GM18520 (cell line): Measurements from ENCODE around the gene ADCY3.

Experiments used
- ATAC-seq: cut with Tn5 transposase; IDR thresholded peaks from one replicate; pipeline ENCODE4 v1.9.1; 2021; ENCODE audit not compliant: unreplicated experiment

ADCY3 gene

DNA sequence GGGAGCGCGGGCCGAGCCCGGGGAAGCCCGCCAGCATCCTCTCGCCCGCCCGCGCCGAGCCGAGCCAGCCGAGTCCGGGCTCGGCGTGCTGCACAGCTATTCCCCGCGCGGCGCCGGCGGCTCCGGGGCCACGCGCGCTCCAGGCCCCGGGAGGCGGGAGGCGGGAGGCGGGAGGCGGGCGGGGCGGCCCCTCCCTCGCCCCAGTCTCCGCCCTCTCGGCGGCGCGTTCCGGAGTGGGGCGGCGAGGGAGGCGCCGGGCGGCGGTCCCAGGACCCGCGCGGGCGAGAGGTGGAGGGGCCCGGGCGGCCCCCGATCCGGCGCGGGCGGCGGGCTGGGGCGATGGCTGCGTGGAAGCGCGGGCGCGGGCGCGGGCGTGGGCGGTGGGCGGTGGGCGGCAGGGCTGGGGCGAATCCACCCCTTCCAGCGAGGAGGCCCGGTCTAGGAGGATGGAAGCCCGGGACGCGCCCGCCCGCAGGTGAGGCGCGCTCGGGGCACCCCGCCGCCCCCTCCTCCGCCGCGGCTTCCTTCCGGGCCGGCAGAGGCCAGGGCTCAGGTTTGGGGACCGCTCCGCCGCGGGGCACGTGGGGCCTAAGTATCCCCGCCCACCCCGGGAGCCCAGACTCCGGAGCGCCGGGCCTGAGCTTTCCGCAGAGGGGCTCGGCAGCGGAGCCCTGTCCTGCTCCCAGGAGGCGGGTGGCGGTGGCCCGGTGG is at the start of gene ADCY3:
Gene ADCY3 (minus strand): TSS at position 140 of the 711 bp plus-strand sequence. CDS start 1,250 bp downstream, outside the sequence.
- peak; percentile 29 for ATAC-seq

DNA sequence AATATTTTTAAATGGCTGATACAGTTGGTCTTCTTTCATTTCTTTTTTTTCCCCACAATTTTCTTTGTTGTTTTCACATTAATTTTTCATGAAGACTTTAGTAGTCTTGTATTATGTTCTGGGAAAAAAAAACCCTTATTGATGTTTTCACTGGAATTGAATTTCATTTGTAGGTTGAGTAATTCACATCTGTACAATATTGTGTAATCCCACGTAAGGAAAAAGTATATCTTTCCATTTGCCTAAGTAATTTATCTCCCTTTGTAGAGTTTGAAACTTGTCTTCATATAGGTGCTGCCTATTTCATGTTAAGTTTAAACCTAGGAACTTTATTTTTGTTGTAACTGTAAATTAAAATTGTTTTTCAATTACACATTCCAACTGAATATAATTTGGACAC is 49.7 kb upstream of the ADCY3 start:
- ATAC-seq, result no peak

DNA sequence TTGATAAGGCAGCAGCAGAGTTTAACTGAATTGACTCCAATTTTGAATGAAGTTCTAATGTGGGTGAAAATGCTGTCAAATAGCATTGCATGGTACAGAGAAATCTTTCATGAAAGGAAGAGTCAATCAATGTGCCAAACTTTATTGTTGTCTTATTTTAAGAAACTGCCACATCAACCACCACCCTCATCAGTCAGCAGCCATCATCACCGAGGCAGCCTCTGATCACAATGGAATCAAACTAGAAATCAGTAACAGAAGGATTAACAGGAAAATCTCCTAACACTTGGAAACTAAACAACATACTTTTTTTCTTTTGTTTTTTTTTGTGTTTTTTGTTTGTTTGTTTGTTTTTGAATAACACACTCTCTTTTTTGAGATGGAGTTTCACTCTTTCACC is 41.9 kb upstream of the ADCY3 start:
- ATAC-seq, result no peak

GRCh38 chr2:24959761-24960160 is 39.7 kb upstream of the ADCY3 start:
- ATAC-seq, result no peak

DNA sequence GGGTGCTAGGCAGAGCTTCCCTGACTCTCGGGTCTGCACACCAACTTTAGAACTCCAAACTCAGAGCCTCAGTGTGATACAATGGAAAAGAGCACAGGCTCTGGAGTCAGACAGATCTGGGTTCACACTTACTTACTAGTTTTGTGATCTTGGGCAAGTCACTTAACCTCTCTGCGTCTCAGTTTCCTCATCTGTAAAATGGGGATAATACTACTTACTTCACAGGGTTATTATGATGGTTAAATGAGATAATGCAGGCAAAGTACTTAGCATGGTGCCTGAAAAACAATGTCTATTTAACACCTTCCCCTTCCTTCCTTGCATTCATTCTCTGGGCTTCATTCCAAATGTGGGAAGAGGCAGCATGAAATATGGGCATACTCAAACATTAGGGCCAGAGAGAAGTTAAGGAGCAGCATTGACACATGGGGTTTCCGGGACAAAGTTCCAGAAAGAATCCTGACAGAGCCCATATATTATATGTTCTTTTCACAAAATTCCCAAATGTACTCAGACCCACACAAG is 38.4 kb upstream of the ADCY3 start:
- no peak for ATAC-seq

- ATAC-seq, result no peak
Measured at GRCh38 chr2:24957976-24958375, 37.9 kb upstream of the ADCY3 start.

GRCh38 chr2:24957221-24957620 is 37.2 kb upstream of the ADCY3 start:
- ATAC-seq, result no peak

- ATAC-seq, result no peak
Measured at GRCh38 chr2:24955921-24956320, 35.9 kb upstream of the ADCY3 start.

DNA sequence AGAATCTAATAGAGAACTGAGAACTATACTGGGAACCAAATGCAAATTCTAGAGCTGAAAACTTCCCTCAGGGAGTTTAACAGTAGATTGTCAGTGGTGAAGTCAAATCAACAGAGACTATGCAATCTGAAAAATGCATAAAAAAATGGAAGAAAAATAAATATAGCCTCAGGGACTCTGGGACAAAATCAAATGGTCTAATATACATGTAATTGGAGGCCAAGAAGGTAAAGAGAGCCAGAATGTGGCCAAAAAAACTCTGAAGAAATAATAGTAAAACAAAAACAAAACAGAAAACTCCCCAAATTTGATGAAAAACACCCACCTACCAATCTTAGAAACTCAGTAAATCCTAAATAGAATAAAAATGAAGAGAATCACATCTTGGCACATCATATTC is 35.2 kb upstream of the ADCY3 start:
- ATAC-seq, result no peak

- no peak for ATAC-seq
Measured at GRCh38 chr2:24950102-24950501, 30.1 kb upstream of the ADCY3 start.

DNA sequence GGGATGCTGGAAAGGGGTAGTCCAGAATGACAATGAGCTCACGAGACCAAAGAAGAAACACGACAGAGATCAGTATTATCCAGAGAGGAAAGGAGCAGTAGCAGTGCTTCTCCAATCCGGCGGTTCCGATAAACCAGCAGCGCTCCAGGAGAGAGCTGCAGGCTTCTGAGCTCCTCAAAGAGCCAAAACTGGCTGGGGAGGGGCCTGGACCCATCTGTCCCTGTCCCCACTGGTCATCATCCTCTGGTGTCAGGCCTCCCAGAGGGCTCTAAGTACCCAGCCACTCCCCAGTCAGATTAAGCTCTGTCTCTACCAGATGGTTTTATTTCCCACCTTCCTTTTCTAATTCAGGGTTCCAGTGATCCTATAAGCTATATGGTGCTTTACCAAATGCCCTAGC is 28.5 kb upstream of the ADCY3 start:
- ATAC-seq, result no peak

GRCh38 chr2:24947561-24948157 is 27.6 kb upstream of the ADCY3 start:
- ATAC-seq, result no peak

DNA sequence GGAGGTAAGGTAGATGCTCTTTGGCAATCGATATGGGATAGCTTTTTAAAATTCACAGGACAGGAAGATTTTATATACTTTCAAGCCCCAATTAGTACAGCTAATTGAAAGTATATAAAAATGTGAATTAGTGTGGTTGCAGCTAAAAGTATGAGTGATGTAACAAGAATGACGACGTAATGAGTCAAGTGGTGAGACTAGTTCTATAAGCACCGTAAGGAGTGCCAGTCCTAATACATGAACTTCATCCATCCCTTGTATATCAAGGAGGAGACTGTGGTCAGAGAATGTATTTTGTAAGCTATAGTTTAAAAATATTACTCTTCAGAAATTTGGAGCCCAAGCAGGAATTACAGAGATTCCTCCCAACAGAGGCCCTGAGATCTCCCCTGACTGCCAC is 25.9 kb upstream of the ADCY3 start:
- no peak for ATAC-seq

DNA sequence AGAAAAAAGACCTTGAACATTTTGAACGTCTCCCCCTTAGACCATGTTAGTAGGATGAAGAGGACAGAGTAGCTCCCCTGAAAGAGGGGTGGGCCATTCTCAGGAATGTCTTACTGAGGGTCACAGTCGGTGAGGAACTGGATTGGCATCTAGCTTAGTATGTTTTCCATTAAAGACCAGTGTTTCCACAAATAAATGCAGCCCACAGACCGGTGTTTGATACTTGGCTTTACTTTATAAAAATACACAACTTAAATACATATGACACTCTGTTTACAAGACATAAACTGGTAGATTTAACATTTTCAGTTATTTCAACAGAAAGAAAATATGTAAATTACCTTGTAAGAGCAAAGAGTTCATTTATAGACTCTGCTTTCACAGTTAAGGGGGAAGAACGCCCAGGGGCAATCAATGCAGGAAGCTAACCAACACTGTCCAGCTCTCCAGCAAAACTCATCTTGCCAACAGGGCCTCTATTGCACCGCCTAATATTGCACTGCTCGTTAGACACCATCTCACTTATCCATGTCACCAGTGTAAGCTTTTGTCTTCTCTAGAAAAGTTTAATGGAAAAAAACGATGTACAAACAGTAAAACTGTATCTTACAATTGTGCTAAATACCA is 23.5 kb upstream of the ADCY3 start:
- no peak for ATAC-seq

GRCh38 chr2:24939353-24939752 is 19.3 kb upstream of the ADCY3 start:
- no peak for ATAC-seq

DNA sequence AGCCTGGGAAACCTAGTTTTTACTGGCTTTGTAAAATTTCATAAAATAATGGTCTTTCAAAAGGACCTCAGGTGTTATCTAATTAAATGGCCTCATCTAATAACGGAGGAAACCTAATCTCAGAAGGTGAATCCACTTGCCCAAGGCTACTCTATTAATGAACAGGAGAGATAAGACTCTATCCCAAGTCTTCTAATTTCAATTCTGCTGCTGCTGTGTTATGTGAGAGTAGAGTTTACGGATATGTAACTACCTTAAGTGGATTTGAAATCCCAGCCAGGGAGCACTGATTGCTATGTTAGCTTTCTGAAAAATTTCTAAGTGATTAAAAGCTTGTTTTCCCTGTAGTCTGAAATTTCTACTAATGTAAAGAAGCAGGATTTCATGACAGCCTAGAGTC is 17.2 kb upstream of the ADCY3 start:
- no peak for ATAC-seq

DNA sequence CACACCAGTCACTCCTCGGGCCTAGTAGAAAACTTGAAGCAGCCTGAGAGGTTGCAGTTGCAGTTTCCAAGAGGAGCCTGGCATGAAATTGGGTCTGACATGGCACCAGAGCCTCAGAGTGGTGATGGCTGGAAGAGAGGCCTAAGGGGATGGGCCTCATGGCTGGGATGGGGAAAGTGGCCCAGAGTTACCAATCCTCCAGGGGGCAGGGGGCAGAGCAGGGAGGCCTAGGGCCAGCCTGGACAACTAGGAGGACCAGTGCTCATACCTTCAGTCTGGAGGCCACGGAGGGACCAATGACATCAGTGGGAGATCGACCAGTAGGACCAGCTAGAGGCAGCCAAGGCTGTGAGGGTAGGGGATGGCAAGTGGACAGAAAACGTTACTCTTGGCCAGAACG is 15.1 kb upstream of the ADCY3 start:
- ATAC-seq, result no peak

- no peak for ATAC-seq
Measured at GRCh38 chr2:24932715-24933114, 12.7 kb upstream of the ADCY3 start.

- peak; percentile 86 for ATAC-seq
Measured at GRCh38 chr2:24930768-24931167, 10.7 kb upstream of the ADCY3 start.

- ATAC-seq, result no peak
Measured at GRCh38 chr2:24929230-24929629, 9.2 kb upstream of the ADCY3 start.

DNA sequence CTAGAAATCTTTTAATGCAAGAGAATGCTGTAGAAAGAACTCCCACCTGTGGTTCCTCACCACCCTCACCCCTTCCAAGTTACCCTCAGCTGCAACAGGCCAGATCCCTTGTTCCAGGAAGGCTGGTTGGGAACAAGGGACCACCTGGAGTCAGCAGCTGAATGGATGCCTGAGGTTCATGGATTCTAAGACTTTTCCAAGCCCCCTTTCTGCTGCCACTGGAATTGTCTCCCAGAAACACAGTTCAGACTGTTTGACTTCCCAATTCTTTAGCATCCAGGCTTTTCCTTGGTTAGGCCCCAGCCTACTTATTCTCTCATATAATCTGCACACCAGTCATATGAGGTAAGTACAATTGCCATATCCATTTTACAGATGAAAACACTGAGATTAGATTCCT is 8.0 kb upstream of the ADCY3 start:
- no peak for ATAC-seq

DNA sequence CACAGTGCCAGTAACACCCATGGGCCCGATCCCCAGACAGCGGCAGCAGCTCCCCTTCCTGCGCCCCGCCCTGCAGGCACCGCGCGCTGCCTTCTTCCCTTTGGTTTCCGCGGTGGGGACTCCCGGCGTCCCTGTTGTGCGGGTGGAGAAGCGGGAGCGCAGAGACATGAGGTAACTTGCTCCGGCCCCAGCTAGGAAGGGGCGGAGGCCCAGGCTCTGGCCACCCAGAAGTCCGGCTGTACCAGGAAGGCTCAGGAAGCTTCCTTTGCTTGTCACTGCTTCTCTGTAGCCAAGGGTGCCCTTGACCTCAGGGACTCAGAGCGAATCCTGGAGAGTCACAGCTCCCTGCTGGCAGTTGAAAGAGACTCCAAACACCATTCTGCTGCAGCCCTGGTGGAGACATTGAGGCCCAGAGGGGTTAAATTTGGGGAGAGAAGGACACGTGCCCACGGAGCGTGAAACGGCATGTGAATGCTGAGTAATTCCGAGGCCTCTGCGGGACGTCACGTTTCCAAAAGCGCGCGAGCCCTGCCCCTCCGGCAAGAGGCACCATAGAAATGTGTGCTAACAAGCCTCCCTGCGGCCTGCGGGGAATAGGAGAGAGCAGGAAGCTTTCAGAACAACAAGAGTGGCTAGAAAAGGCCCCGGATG is 6.7 kb upstream of the ADCY3 start:
- no peak for ATAC-seq
